WTC11 (cell line): Measurements from ENCODE around the gene SUSD4. TPM values are rescaled to one million over a fixed set of nuclear protein-coding genes. Genes with fewer than 3 reads are reported as not detected.

Source experiments
- ATAC-seq: fragments of 200-7000 bp; cut with Tn5 transposase; 2 replicates; pipeline ENCODE4 v1.10.0; 2021; ENCODE audit warnings: mild to moderate bottlenecking, moderate library complexity
- CTCF ChIA-PET: fragments of 300-600 bp; sonication (Branson Sonifier 250); formaldehyde crosslinking; loops from one replicate; lab custom pipeline; 2021; ENCODE audit warnings: antibody characterized with exemption; lab: Charles Lee
- POLR2A ChIA-PET: fragments of 350-600 bp; sonication (Branson Sonifier 250); formaldehyde crosslinking; loops from one replicate; lab custom pipeline; 2021; ENCODE audit warnings: antibody characterized with exemption; lab: Charles Lee
- DNase-seq: peaks from one replicate; pipeline ENCODE4 v3.0.0; 2021; ENCODE audit warnings: low spot score
- H3K27ac Mint-ChIP-seq: 2 replicates; pipeline ENCODE4 v1.8.0; 2021; ENCODE audit warnings: mixed read lengths
- H3K27me3 Mint-ChIP-seq: 2 replicates; pipeline ENCODE4 v1.8.0; 2021; ENCODE audit warnings: low read depth, mild to moderate bottlenecking, moderate library complexity, mixed read lengths
- H3K36me3 Mint-ChIP-seq: 2 replicates; pipeline ENCODE4 v1.8.0; 2021; ENCODE audit warnings: mixed read lengths
- H3K4me1 Mint-ChIP-seq: 2 replicates; pipeline ENCODE4 v1.8.0; 2022; ENCODE audit warnings: mixed read lengths
- H3K4me3 Mint-ChIP-seq: 2 replicates; pipeline ENCODE4 v1.8.0; 2021; ENCODE audit warnings: mild to moderate bottlenecking, moderate library complexity, mixed read lengths
- H3K9me3 Mint-ChIP-seq: 2 replicates; pipeline ENCODE4 v1.8.0; 2021; ENCODE audit warnings: mixed read lengths
- CDX4 ChIP-seq: fragments of 250-450 bp; sonication (Bioruptor Pico); IDR thresholded peaks from 2 replicates; pipeline ENCODE4 v1.9.0; 2021; ENCODE audit warnings: moderate library complexity, mild to moderate bottlenecking, inconsistent platforms, borderline replicate concordance
- KAT7 ChIP-seq: sonication (generic); formaldehyde crosslinking; IDR thresholded peaks from 2 replicates; pipeline ENCODE4 v1.8.1; 2023; ENCODE audit warnings: missing genetic modification reagents, mild to moderate bottlenecking, borderline replicate concordance
- NFATC4 ChIP-seq: fragments of 250-450 bp; sonication (Bioruptor Pico); IDR thresholded peaks from 2 replicates; pipeline ENCODE4 v1.9.0; 2021; ENCODE audit warnings: mild to moderate bottlenecking
- NFE2L1 ChIP-seq: sonication (generic); formaldehyde crosslinking; IDR thresholded peaks from 2 replicates; pipeline ENCODE4 v1.8.1; 2023; ENCODE audit warnings: missing genetic modification reagents
- NFYB ChIP-seq: sonication (generic); formaldehyde crosslinking; conservative IDR thresholded peaks from 2 replicates; pipeline ENCODE4 v1.8.0; 2022; ENCODE audit warnings: low read depth, missing genetic modification reagents
- NR3C1 ChIP-seq: sonication (generic); formaldehyde crosslinking; conservative IDR thresholded peaks from 2 replicates; pipeline ENCODE4 v1.8.1; 2023; ENCODE audit warnings: low read depth, mild to moderate bottlenecking, missing genetic modification reagents
- PRDM15 ChIP-seq: sonication (generic); formaldehyde crosslinking; IDR thresholded peaks from 2 replicates; pipeline ENCODE4 v1.8.0; 2022; ENCODE audit warnings: missing genetic modification reagents
- TEAD1 ChIP-seq: sonication (generic); formaldehyde crosslinking; IDR thresholded peaks from 2 replicates; pipeline ENCODE4 v1.8.0; 2022; ENCODE audit warnings: mild to moderate bottlenecking, missing genetic modification reagents
- TP53 ChIP-seq: sonication (generic); formaldehyde crosslinking; IDR thresholded peaks from 2 replicates; pipeline ENCODE4 v1.8.1; 2023; ENCODE audit warnings: mild to moderate bottlenecking, missing genetic modification reagents
- USF1 ChIP-seq: sonication (generic); formaldehyde crosslinking; IDR thresholded peaks from 2 replicates; pipeline ENCODE4 v1.8.0; 2022; ENCODE audit warnings: mild to moderate bottlenecking, missing genetic modification reagents
- ZNF121 ChIP-seq: sonication (generic); formaldehyde crosslinking; IDR thresholded peaks from 2 replicates; pipeline ENCODE4 v1.8.0; 2023; ENCODE audit warnings: missing genetic modification reagents
- ZNF396 ChIP-seq: fragments of 250-450 bp; sonication (Bioruptor Pico); IDR thresholded peaks from 2 replicates; pipeline ENCODE4 v1.8.0; 2021; ENCODE audit warnings: mild to moderate bottlenecking, moderate library complexity, borderline replicate concordance
- ZNF423 ChIP-seq: fragments of 250-450 bp; sonication (Bioruptor Pico); IDR thresholded peaks from 2 replicates; pipeline ENCODE4 v2.1.2; 2022; ENCODE audit warnings: mild to moderate bottlenecking, moderate library complexity
- ZNF425 ChIP-seq: fragments of 250-450 bp; sonication (Bioruptor Pico); conservative IDR thresholded peaks from 2 replicates; pipeline ENCODE4 v1.9.0; 2021; ENCODE audit warnings: mild to moderate bottlenecking
- ZNF512 ChIP-seq: sonication (generic); formaldehyde crosslinking; IDR thresholded peaks from 2 replicates; pipeline ENCODE4 v1.8.1; 2022; ENCODE audit warnings: missing genetic modification reagents, borderline replicate concordance
- total RNA-seq: library from RNA; stranded (reverse); gene quantifications from 3 replicates; pipeline ENCODE4 v1.2.3, GENCODE V29; 2021

The SUSD4 gene
- total RNA-seq, 1 experiment from 2014 or later = 1.8 TPM

GRCh38 chr1:223200903-223201302 is 163.1 kb downstream of the SUSD4 start:
- ChIA-PET CTCF (no interaction called here), POLR2A (no interaction called here)
- no peaks in the 10 kb centered on the region for H3K9me3 Mint-ChIP-seq
- no peak overlapping the region for H3K27ac Mint-ChIP-seq
- no peak for TF ChIP-seq ZNF121 (CRISPR knock-in tag)
- ATAC-seq = no peak
- H3K4me1 Mint-ChIP-seq = no peaks in the 10 kb centered on the region
- H3K36me3 Mint-ChIP-seq = no peaks in the 10 kb centered on the region
- DNase-seq = no peak
- no peak overlapping the region for H3K4me3 Mint-ChIP-seq
- H3K27me3 Mint-ChIP-seq = no peaks in the 10 kb centered on the region; the same call in 1 of the 2 replicates

- Mint-ChIP-seq H3K27ac (no peak overlapping the region), H3K9me3 (no peaks in the 10 kb centered on the region), H3K4me3 (no peak overlapping the region), H3K4me1 (no peaks in the 10 kb centered on the region), H3K27me3 (no peaks in the 10 kb centered on the region; the same call in 1 of the 2 replicates), H3K36me3 (no peaks in the 10 kb centered on the region)
- DNase-seq (no peak), ATAC-seq (no peak)
- TF ChIP-seq ZNF423 (no peak), NR3C1 (CRISPR knock-in tag) (no peak), NFATC4 (CRISPR knock-in tag) (no peak), USF1 (CRISPR knock-in tag) (no peak), KAT7 (CRISPR knock-in tag) (no peak), TEAD1 (CRISPR knock-in tag) (no peak), TP53 (no peak), NFE2L1 (CRISPR knock-in tag) (no peak), PRDM15 (CRISPR knock-in tag) (no peak)
- ChIA-PET POLR2A (no interaction called here), CTCF (no interaction called here)
Observed at GRCh38 chr1:223199094-223199647, 164.8 kb downstream of the SUSD4 start.

- Mint-ChIP-seq H3K9me3 (no peaks in the 10 kb centered on the region), H3K36me3 (no peaks in the 10 kb centered on the region), H3K4me1 (no peaks in the 10 kb centered on the region), H3K27me3 (no peaks in the 10 kb centered on the region; the same call in 1 of the 2 replicates), H3K4me3 (no peak overlapping the region), H3K27ac (no peak overlapping the region)
- no peak for ATAC-seq
- ChIA-PET POLR2A (no interaction called here), CTCF (no interaction called here)
- no peak for TF ChIP-seq TP53
- TF ChIP-seq ZNF396 (CRISPR knock-in tag) = no peak
- no peak for TF ChIP-seq ZNF425
- no peak for TF ChIP-seq CDX4 (CRISPR knock-in tag)
- no peak for TF ChIP-seq ZNF512
- TF ChIP-seq KAT7 (CRISPR knock-in tag) = no peak
- no peak for TF ChIP-seq NFYB
- DNase-seq = no peak
Observed at GRCh38 chr1:223198628-223198965, 165.4 kb downstream of the SUSD4 start.
